Muscle of arm (tissue), 12 donors: ENCODE data around the gene NAA80. TPM values are rescaled to one million over a fixed set of nuclear protein-coding genes. Genes with fewer than 3 reads are reported as not detected.

Source experiments
- DNase-seq: peaks from one replicate; pipeline ENCODE4 v3.0.0-alpha.2; 2013
- polyA plus RNA-seq, 12 donors: library from polyadenylated mRNA; unstranded; fragments of 120-200 nt; gene quantifications; one replicate each; pipeline ENCODE4 v1.2.1, GENCODE V29; 2013; ENCODE audit not compliant: insufficient read length in 12 of 12

NAA80 gene
- polyA plus RNA-seq, 12 donors, result 4.5 to 12.5 (median 6.1) TPM; not detected in 2

DNA sequence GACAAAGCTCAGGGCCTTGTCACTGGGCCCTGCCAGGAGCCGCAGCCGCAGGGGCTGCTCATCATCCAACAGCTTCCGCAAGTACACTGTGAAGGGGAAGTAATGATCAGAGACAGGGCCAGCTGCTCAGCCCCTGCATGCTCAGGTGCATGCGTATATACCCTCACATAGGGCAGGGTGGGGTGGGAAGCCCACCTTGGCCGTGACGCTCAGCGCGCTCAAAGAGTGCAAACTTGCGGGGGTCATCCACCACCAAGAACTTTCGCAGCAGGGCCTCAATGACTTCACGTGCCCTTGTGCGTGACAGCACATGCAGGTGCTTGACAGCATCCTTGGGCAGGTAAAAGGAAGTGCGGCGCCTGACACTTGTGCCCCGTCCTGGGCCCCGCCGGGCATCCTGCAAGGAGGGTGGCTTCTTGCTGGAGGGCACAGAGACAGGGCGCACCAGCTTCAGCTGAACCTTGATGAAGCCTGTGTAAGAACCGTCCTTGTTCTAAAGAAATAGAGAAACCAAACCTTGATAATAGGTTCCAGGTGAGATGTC, 32.2 kb upstream of the NAA80 start:
- no peak for DNase-seq

DNA sequence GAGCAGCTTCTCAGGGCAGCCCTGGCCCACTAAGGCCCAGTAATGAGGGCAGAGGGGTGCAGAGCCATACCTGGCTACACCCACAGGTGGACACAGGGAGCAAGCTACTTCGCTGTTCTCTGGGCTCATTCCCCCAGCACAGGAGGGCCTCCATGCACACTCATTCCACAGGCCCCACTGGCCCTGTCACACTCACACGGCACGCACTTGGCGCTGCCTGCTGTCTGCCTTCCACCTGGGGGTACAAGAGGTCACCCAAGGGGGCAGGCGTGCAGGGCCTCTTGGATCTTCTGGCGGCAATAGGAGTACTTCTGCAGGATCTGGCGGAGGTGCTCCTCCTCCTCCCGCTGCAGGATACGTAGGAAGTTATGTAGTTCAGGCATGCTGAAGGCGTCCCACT, 31.1 kb upstream of the NAA80 start:
- no peak for DNase-seq

DNA sequence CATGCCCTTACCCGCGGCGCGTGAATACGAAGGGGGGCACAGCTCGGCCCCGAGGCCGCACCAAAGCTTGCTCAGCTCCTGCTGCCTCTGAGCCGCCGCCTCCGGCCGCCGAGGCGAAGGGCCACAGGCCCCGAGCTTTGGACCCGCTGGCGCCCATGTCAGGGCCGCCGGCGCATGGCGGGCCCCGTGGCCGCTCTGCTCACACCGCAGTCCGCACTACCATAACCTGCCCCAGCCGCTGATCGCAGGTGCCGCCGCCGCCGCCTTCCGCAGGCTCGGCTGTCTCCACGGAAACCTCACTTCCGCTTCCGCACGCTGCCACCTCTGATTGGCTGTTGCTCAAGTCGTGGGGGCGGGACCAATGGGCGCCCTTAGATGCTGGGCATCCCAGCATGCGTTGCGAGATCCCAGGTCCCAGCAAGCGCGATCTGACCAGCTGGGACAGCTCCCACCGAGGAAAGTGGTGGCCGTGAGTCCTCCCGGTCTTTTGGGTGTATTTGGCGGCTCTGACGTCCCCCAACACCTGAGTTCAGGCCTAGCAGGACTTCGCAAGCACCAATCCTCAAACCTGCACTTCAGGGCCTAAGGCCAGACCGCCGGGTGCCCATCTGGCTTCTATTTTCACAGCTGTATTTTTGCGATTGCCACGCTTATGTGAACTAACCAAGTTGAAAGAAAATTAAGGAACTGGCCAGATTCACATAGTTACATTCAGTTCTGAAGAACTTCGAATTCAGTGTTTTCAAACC, 28.9 kb upstream of the NAA80 start, which contains the start of gene TUSC2:
TUSC2 (minus strand) TSS at position 281 of the 749 bp plus-strand sequence; CDS start at position 157, 124 bp downstream.
- DNase-seq, result peak; percentile 97

DNA sequence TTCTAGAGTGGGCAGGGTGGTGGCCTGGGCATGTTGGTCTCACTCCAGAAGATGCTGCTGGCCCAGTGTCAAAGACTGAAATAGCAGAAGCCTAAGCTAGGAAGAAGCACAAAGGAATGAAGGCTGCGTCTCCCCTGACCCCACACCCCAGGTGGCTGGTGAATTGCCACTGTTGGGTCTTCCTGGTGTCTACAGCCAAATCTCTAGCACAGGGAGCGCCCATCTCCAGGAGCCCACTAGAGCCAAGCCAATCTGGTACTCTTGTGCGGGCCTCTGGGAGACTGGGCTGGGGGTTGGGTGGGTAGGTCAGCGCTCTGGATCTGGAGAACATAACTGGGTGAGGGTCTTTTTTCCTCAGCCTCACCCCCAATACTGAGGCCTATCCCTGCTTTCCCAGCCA, 27.9 kb upstream of the NAA80 start:
- DNase-seq, result no peak

DNA sequence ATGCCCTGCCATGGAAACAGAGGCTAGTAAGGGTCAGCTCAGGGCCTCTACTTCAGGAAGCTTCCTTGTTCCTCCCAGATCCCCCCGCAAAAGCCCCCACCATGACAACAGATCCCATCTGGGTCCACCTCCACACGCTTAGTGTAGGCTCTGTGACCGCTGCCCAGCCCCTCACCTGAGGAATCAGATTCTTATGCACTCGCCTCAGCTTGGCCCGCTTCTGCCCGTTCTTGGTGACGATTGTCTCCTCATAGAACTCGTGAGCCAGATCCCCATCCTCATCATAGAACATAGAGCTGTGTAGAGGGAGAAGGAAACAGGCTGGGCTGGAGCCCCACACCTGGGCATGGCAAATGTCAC, 27.0 kb upstream of the NAA80 start:
- DNase-seq, result no peak

DNA sequence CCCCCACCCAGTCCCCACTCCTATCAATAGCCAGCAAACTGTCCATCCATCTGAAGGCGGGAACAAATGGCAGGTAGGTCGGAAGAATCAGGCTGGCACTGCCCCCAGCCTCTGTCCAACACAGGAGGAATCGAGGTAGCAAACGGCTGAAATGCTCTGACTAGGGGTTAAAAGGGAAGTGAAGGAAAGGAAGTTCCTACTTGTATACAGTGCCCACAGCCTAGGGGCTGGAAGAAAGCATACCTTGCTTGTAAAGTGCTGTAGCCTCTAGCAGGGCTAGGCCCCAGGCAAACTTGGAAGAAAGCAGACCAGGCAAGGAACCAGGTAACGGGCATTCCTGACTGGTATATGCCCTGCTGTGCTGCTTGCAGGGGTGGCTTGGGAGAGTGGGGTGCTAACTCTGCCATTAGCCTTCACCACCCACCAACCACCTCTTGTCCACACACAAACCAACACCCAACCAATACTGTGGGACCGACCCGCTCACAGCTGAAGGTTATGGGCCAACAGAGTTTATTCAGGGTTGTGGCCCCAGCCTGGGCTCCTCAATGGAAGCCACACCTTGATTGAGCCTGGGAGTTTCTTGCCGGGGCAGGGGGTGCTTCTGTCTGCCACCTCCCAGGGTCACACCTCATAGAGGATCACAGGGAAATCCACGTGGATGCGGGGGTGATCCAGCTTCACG, 26.4 kb upstream of the NAA80 start:
- DNase-seq, result no peak

DNA sequence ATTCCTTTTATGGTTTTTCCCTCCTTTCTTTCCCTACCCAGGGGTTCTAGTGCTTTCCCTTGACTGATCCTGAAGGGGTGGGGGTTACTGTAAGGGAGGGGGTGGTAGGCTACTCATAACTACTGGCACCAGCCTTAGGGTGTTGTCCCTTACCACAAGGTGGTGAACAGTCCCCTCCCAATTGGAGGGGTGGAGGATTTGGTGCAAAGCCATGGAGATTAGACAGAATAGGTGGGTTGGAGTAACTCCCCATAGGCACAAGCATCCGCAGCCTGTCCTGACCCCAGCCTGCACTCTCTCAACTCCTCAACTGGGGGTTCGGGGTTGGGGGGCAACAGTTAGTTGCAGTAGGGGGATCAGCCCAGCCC, 25.9 kb upstream of the NAA80 start:
- no peak for DNase-seq

DNA sequence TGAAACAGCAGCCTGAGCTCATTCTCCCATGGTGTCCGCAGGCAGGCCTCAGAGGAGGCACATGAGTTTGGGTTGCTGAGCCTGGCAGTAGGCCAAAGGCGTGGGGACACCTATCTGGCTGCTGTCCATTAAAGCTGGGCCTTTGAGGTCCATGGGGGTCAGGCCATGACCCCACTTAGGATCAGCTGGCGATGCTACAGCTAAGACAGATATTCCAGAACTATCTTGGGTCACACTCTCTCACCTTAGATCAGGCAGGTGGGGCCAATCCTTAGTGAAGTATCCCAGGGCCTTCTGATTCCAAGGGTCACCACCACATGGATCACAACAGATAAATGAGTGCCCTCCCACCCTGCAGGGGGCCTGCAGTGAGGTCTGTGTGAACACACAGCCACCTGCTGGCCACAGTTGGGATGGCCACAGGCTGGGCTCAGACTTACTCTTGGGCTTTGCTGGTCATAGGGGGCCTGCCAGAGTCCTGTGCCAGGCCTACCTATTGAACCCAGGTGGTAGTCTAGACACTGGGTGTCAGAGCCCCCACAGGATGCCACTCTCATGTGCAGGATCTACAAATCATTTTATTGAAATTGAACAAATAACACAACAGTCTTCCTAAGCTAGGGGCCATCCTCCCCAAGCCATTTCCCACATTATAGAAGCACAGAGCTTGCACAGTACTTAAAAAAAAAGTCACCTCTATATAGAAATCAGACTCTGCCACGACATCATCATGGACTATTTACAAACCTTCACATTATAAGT, 25.3 kb upstream of the NAA80 start:
- no peak for DNase-seq

DNA sequence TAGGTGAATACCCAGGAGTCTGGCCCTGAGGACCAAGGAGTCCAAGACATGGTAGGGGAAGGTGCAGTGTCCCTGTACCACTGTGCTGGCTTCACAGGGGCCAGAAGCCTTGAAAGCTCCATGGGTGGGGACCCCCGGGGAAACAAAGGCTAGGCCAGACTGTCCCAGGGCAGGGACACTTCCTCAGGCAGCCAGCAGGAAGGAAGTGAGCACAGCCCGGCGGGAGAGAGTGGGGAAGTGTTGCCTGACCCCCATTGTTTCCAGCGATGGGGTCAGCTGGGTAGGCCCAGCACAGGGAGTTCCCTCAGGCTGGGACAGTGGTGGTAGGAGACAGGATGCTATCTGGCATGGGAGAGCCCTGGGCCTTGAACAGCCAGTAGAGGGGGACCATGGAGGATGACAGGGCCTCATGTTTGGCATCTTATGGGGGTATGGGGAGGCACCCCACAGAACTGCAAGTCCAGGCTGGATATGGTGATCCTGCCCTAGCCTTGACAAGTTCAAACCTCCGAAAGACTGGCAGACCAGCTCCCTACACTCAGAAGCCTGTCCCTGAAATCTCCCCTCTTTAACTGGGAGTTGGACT, 24.5 kb upstream of the NAA80 start:
- no peak for DNase-seq

DNA sequence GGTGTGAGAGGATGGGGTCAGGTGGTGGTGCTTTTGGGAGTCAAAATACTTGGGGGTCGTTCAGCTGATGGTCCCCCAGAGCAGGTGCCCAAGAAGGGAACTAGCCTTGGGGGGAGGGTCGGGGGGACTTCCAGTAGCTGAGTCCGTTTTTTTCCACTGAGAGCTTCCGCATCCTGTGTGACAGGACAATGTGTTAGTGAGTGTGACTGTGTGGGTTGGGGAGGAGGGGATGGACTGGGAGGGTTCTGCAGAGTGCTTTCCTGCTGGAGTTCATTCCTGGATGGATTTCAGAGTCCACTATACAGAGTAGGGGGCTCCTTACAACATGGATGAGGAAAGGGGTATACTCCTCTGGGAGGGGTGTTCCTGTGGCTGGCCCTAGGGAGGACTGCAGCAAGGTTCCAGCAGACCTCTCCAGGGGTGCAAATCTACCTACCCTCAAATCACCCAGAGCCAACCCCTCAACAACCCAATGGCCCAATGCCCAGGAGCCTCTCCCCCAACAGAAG, 23.9 kb upstream of the NAA80 start:
- DNase-seq, result no peak

DNA sequence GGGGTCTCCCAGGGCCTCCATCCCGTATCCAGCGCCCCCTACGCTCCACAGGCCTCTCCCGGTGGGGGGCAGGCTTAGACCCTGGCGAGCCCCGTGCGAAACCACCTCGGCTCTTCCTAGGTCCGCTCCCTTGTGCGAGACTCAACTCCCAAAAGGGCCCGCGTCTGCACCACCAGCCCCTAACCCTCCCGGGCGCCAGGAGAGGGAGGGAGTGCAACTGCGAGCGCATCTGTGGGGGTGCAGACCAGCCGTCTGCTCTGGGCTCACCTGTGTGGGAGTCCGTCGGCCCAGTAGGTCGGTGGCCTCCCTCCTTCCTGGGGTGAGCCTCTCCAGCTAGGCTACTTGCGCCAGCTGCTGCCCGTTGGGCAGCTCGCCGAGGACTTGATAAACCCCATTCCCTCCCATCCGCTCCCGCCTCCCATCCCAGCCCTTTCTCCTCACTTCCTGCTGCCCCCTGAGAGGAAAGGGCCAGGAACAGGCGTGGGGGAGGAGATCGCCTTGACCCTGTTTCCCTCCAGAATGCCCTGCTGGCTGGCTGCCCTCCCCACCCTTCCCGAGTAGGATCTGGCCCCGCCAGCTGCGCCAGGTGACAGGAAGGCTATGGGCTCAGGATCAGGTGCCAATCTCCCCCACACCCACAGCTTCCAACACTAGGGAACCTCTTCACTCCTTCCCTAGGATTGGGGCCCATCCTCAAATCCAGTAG, 23.3 kb upstream of the NAA80 start, which contains the start of gene HYAL2:
HYAL2 (minus strand) TSS at position 360 of the 706 bp plus-strand sequence. CDS start 2,256 bp downstream, outside the sequence.
- DNase-seq, result no peak

DNA sequence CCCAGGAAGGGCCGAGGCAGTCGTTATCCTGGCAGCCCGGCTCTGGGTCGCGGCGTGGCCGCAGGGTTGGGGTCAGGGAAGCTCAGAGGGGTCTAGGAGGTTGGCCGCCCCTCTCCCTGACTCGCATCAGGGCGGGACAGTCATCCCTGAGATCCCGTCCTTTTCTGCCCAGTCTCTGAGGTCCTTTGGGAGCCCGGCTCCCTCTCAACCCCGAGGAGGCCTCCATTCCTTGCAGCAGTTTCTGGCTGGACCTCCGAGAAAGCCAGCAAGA, 22.8 kb upstream of the NAA80 start:
- no peak for DNase-seq

DNA sequence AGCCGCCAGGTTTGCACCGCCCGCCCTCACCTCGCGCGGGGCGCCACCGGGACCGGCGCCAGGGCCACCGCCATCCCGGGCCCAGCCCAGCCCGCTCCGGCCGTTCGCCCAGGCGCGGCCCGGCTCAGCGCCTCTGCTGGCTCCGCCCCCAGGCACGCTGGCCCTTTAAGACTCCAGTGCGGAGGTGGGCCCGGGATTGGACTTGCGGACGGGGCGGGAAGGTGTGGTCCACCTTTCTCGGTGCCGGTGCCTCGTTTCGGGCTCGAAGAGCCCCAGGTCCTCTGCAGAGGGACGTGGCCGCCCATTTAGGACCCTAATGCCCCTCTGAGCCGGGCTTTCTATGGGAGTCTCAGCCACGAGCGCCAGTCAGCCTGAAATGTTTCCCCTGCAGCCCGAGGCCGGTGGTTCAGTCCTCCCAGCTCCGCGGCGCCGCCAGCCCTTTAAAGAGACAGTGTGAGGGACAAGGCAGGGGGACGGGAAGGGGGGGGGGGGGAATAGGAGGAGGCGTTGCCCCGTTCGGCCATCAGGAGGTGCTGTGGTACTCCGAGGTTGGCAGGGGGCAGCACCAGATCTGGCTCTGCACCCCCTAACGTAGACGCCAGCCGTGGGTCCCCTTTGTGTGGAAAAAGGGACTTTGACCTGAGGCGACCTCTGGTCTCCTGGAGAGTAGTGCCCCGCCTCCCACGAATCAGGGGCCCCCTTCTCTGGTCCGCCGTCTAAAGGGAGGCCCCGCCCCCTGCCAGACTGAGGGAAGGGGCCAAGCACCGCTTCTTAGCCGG, 22.3 kb upstream of the NAA80 start:
- peak; percentile 90 for DNase-seq

DNA sequence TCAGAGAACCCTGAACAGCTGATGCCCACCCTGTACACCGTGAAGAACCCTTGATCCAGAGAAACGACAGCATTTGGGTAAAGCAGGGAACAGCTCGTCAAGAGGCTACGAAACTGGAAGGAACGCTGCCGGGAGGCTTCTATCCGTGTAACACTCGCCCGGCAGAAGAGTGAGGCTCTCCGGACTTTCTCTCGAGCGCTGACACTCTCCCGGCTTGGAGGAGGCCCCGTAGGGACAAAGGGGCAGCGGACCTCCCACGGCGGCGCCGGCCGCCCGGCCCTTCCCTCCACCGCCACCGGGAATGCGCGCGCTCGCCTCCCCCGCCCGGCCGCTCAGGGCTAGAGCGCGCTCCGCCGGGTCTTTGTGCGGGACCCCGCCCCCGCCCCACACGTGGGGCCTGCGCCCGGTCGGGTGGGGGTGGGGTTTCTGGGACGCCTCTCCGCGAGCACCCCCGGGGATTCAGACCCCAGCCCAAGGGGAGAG, 21.7 kb upstream of the NAA80 start:
- peak; percentile 77 for DNase-seq

DNA sequence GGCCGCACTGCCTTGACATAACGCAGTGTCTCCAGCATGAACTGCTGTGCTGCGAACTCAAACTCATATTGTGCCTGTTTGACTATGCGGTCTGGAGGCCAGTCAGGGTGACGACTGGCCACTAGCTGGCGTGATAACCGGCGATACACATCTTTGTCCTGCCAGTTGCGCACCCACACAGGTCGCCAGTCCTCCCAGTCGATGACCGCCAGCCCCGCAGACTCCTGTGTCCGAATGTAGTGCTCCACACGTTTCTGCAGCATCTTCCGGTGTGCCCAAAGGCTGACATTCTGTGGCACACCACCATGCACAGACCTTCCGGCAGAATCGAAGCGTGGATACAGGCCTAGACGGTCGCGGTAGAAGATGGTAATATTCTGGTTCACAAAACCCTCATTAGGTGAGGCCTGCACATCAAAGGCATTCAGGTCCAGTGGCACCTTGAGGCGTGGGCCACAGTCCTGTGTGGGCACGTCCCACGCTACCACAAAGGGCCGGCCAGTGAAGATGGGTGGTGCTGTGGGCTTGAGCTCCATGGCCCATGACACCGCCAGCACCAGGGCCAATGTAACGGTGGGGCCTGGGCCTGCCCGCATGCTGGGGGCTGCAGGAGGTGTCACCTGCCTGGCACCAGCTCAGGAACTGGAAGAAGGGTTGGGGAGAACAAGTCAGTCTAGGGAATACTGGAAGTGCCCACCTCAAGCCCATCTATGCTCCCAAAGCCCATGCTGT, 20.9 kb upstream of the NAA80 start:
- no peak for DNase-seq

DNA sequence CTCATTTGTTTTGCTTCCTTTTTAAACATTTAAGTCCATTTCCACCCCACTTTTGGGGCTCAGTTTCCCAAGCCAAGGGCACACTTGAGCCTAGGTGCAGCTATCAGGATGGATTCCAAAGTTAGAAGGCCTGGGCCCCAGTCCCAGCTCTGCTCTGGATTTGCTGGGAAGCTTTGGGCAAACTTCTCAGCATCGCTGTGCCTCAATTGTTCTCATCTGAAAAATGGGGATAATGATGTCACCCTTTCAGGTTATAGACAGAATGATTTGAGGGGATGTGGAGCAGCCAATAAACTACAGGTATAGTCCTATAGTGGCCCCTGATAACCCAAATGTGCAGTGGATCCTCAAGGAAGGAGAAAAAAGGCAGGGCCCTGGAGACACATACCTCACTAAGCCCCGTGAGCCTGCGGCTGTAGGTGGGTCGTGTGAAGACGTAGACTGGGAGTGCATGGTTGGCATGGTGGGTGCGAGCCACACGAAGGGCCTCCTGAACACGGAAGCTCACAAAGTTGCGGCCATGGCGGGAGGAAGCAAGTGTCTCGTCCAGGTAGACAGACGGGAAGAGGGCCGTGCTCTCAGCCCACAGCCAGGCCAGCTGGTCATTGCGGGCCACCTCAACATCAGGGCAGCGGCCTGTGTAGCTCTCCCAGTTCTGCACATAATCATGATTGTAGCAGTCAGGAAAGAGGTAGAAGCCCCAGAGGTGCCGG, 20.1 kb upstream of the NAA80 start:
- no peak for DNase-seq

DNA sequence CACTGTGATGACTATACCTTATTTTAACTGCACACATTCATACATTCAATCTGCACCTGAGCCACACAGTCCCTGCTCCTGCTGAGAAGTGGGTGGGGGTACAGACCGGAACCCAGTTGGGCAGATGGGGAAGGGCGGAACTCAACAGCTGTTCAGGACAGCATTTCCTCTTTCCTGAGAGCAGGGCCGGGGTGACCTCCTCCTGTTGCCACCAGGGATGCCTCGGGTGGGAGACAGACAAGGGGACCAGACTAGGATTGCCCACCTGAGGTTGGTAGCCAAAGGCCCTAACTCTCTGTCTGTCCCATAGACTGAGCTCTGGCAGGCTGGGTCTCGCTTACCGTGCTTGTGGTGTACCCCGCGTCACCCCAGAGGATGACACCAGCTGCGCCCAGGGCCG, 19.4 kb upstream of the NAA80 start:
- DNase-seq, result no peak

DNA sequence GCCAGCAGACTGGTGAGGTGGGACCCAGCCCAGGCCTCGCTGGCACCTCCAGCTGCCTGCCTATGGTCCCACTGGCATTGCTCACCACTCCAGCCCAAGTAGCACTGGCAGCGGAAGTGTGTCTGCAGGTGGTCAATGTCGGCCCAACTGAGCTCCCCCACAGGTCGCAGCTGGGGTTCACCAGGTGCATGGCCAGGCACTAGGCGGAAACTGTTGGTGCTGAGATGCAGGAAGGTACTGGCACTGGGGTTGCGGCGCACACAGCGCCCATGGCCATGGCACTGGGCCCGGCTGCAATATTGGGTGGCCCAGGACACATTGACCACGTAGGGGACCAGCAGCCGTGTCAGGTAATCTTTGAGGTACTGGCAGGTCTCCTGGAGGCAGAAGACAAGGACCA, 19.0 kb upstream of the NAA80 start:
- no peak for DNase-seq

DNA sequence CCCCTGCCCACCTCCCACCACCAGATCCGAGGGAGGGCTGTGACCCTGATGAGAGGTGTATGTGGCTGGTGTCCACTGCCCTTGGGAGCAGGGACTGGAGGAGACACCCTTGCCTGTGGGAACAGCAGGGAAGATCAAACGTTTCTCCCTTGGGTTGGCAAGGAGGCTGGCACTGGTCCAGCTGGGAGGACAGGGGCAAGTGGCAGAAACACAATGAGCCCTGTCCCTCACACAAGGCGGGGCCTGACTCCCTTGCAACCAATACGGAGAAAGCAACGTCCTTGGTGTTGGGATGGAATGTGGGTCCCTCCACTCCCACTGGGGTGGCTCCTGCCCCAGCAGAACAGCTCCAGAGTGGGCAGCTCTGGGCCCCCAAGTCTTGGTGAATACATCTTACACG, 18.1 kb upstream of the NAA80 start:
- no peak for DNase-seq
